ENCODE measurements around the gene CNTNAP3B.
"Not testable (repeated sequence)": the region's sequence is repeated elsewhere in the genome, so short reads cannot be mapped to it uniquely, and the experiment has no call there.

- not testable (repeated sequence) for TF ChIP-seq EP300 (IDR thresholded peaks at IDR 0.05; ENCODE audit: borderline replicate concordance in 1 of 2, control insufficient read depth in 1 of 2, low read depth in 2 of 2, low read length in 2 of 2); BMI1 (IDR thresholded peaks at IDR 0.05; ENCODE audit: borderline replicate concordance); EZH2 (IDR thresholded peaks at IDR 0.05; ENCODE audit: borderline replicate concordance, control insufficient read depth, low read depth, low read length); JUNB (IDR thresholded peaks at IDR 0.05); SUZ12 (IDR thresholded peaks at IDR 0.05; ENCODE audit: unreplicated experiment); FOXK2 (IDR thresholded peaks at IDR 0.05); BHLHE40 (IDR thresholded peaks at IDR 0.05; ENCODE audit: borderline replicate concordance in 1 of 2, low read depth in 2 of 2, low read length in 1 of 2)
- TF ChIP-seq, protein P1, sequence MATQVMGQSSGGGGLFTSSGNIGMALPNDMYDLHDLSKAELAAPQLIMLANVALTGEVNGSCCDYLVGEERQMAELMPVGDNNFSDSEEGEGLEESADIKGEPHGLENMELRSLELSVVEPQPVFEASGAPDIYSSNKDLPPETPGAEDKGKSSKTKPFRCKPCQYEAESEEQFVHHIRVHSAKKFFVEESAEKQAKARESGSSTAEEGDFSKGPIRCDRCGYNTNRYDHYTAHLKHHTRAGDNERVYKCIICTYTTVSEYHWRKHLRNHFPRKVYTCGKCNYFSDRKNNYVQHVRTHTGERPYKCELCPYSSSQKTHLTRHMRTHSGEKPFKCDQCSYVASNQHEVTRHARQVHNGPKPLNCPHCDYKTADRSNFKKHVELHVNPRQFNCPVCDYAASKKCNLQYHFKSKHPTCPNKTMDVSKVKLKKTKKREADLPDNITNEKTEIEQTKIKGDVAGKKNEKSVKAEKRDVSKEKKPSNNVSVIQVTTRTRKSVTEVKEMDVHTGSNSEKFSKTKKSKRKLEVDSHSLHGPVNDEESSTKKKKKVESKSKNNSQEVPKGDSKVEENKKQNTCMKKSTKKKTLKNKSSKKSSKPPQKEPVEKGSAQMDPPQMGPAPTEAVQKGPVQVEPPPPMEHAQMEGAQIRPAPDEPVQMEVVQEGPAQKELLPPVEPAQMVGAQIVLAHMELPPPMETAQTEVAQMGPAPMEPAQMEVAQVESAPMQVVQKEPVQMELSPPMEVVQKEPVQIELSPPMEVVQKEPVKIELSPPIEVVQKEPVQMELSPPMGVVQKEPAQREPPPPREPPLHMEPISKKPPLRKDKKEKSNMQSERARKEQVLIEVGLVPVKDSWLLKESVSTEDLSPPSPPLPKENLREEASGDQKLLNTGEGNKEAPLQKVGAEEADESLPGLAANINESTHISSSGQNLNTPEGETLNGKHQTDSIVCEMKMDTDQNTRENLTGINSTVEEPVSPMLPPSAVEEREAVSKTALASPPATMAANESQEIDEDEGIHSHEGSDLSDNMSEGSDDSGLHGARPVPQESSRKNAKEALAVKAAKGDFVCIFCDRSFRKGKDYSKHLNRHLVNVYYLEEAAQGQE (IDR thresholded peaks at IDR 0.05; ENCODE audit: low read depth, low read length), result not testable (repeated sequence)
Observed at GRCh38 chr9:41929172-41929571, 200.1 kb downstream of the CNTNAP3B start.
